Measurements from ENCODE around the gene MSLN. TPM values are rescaled to one million over a fixed set of nuclear protein-coding genes. Genes with fewer than 3 reads are reported as not detected.

The MSLN gene
- total RNA-seq, 6 experiments from 2014 or later: 0.17 to 0.61 (median 0.36) TPM

- H3K4me3 Mint-ChIP-seq: no peak overlapping the region
- no peak for TF ChIP-seq CTCF (IDR thresholded peaks at IDR 0.05)
- no peak for DNase-seq
- H3K27me3 Mint-ChIP-seq (ENCODE audit: insufficient read depth): peaks cover 4% of the 10 kb centered on the region
- peaks cover 10% of the 10 kb centered on the region; the same call in 1 of the 2 replicates for H3K36me3 Mint-ChIP-seq (ENCODE audit: low read depth)
- H3K27ac Mint-ChIP-seq: no peak overlapping the region
- H3K4me1 Mint-ChIP-seq (ENCODE audit: low read depth): no peaks in the 10 kb centered on the region
- H3K9me3 Mint-ChIP-seq: no peaks in the 10 kb centered on the region
Measured at GRCh38 chr16:794091-794822, 33.7 kb downstream of the MSLN start.

- H3K27ac Mint-ChIP-seq: no peak overlapping the region
- no peak for TF ChIP-seq CTCF (IDR thresholded peaks at IDR 0.05)
- DNase-seq: no peak
- H3K9me3 Mint-ChIP-seq: no peaks in the 10 kb centered on the region
- H3K36me3 Mint-ChIP-seq (ENCODE audit: low read depth): peaks cover 10% of the 10 kb centered on the region; the same call in 1 of the 2 replicates
- no peak overlapping the region for H3K4me3 Mint-ChIP-seq
- peaks cover 4% of the 10 kb centered on the region for H3K27me3 Mint-ChIP-seq (ENCODE audit: insufficient read depth)
- no peaks in the 10 kb centered on the region for H3K4me1 Mint-ChIP-seq (ENCODE audit: low read depth)
Measured at GRCh38 chr16:794853-795466, 34.4 kb downstream of the MSLN start.

GRCh38 chr16:795580-796229 is 35.2 kb downstream of the MSLN start:
- H3K4me3 Mint-ChIP-seq: no peak overlapping the region
- peaks cover 4% of the 10 kb centered on the region for H3K27me3 Mint-ChIP-seq (ENCODE audit: insufficient read depth)
- no peak for DNase-seq
- H3K27ac Mint-ChIP-seq: no peak overlapping the region
- no peaks in the 10 kb centered on the region for H3K4me1 Mint-ChIP-seq (ENCODE audit: low read depth)
- TF ChIP-seq CTCF (IDR thresholded peaks at IDR 0.05): no peak
- no peaks in the 10 kb centered on the region for H3K9me3 Mint-ChIP-seq
- peaks cover 10% of the 10 kb centered on the region; the same call in 1 of the 2 replicates for H3K36me3 Mint-ChIP-seq (ENCODE audit: low read depth)

GRCh38 chr16:796296-797119 is 36.0 kb downstream of the MSLN start:
- Mint-ChIP-seq H3K36me3 (ENCODE audit: low read depth) (peaks cover 4% of the 10 kb centered on the region; the same call in 1 of the 2 replicates), H3K27me3 (ENCODE audit: insufficient read depth) (peaks cover 8% of the 10 kb centered on the region), H3K27ac (no peak overlapping the region), H3K4me3 (no peak overlapping the region), H3K9me3 (no peaks in the 10 kb centered on the region), H3K4me1 (ENCODE audit: low read depth) (no peaks in the 10 kb centered on the region)
- no peak for DNase-seq
- no peak for TF ChIP-seq CTCF (IDR thresholded peaks at IDR 0.05)

GRCh38 chr16:797120-797420 is 36.5 kb downstream of the MSLN start:
- DNase-seq: no peak
- Mint-ChIP-seq H3K36me3 (ENCODE audit: low read depth) (no peaks in the 10 kb centered on the region), H3K4me1 (ENCODE audit: low read depth) (no peaks in the 10 kb centered on the region), H3K27me3 (ENCODE audit: insufficient read depth) (peaks cover 11% of the 10 kb centered on the region), H3K4me3 (no peak overlapping the region), H3K27ac (no peak overlapping the region), H3K9me3 (no peaks in the 10 kb centered on the region)
- TF ChIP-seq CTCF (IDR thresholded peaks at IDR 0.05): no peak

Measured in HFFc6 (cell line).